Astrocyte of the cerebellum (primary cell): ENCODE results near the gene AGBL4.

Experiments
- DNase-seq: peaks from one replicate; pipeline ENCODE4 v3.0.0-alpha.2; 2011; ENCODE audit warnings: low read depth
- H3K4me3 ChIP-seq: 2 replicates; pipeline ENCODE4 v1.5.1; 2011; ENCODE audit warnings: mild to moderate bottlenecking, low read depth, low read length, moderate library complexity
- in situ Hi-C: cut with HindIII; loops from 2 replicates; pipeline ENCODE4 v1.10.0; 2017; ENCODE audit warnings: low sequenced_read_pairs
- TF ChIP-seq, protein P1 (sequence below): IDR thresholded peaks from 2 replicates; pipeline ENCODE4 v1.5.1; 2012; ENCODE audit warnings: low read length, low read depth, moderate library complexity, mild to moderate bottlenecking; ENCODE audit errors: missing control alignments

AGBL4 gene

DNA sequence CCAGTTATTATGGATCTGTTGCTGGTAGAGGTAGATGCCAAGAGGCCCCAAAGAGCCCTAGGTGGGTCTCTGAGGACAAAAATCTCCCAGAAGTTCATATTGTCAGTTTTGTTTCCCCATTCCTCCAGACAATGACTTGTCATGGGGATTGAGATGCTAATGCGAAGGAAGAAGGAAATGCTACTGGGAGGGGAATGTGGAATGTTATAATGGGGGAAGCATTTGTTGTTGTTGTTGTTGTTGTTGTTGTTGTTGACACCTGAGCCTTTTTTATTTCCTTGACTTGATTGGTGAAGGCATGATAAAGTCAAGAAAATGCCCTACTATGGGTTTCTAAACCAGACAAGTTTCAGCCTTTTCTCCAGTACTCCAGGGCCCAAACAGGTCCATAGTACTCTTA, 1356.0 kb downstream of the AGBL4 start:
- H3K4me3 ChIP-seq, result no peak overlapping the region
- DNase-seq, result no peak
- TF ChIP-seq, protein P1, sequence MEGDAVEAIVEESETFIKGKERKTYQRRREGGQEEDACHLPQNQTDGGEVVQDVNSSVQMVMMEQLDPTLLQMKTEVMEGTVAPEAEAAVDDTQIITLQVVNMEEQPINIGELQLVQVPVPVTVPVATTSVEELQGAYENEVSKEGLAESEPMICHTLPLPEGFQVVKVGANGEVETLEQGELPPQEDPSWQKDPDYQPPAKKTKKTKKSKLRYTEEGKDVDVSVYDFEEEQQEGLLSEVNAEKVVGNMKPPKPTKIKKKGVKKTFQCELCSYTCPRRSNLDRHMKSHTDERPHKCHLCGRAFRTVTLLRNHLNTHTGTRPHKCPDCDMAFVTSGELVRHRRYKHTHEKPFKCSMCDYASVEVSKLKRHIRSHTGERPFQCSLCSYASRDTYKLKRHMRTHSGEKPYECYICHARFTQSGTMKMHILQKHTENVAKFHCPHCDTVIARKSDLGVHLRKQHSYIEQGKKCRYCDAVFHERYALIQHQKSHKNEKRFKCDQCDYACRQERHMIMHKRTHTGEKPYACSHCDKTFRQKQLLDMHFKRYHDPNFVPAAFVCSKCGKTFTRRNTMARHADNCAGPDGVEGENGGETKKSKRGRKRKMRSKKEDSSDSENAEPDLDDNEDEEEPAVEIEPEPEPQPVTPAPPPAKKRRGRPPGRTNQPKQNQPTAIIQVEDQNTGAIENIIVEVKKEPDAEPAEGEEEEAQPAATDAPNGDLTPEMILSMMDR, result no peak
- in situ Hi-C loops, result no loop called here

DNA sequence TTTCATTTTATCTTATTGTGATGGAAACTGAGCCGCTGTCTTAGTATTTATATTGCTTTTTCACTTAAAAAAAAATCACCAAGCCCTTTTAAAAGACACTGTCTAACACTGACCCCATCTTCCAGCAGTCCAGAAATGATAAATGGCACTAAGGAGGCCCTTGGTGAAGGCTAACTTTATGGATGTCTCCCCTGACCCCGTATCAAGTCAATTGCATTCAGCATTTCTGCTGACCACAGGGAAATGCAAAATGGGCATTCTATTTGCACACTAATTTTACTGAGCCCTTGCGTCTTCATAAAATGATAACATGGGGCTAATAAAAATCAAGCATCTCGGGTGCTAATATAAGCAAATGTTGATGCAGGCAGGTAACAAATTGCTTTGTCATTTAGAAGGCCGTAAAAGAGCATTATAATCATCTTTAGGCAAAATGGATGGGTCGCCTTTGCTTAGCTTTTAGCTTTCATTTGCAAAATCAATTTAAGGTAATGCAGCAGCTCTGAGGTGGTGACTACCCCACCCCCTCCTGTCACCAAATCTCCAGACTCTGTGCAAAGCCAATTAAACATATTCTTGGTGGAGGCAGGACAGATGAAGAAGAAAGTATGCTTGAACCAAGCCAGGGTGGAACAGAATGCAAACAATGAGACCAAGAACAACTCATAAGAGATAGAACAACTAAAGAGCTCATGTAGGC, 1357.9 kb downstream of the AGBL4 start:
- no peak overlapping the region for H3K4me3 ChIP-seq
- in situ Hi-C loops, result no loop called here
- no peak for DNase-seq
- TF ChIP-seq, protein P1, result no peak

DNA sequence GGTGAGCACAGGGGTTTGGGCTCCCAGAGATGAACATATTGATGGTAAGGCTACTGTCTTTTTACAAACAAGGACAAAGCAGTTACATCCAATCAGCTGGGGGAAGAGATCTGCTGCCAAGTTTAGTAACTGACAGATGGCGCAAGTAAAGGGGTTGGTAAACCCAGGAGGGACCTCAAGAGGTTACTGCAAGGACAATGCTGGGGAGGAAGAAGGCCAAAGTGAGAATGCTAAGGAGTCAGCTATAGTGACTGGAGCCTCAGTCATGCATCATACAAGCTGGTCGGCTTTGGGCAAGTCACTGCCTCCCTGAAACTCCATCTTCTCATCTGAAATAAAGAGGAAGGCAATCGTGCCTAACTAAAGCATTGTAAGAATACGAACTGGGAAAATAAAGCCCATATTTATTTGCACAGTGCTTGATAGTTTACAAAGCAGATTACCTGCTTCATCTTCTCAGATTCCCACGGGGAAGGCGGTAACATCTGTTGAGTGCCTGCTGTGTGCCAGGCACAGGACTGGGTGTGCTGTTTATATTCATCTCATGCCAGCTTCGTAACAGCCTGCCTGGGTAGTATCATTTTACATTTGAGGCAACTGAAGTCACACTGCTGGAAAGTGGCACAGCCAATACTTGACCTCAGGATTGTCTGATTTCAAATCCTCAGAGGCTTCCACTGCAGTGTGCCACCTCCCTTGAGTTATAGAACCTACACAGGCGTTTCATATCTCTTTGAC, 1361.9 kb downstream of the AGBL4 start:
- H3K4me3 ChIP-seq, result no peak overlapping the region
- in situ Hi-C loops, result no loop called here
- TF ChIP-seq, protein P1, result no peak
- DNase-seq, result no peak

DNA sequence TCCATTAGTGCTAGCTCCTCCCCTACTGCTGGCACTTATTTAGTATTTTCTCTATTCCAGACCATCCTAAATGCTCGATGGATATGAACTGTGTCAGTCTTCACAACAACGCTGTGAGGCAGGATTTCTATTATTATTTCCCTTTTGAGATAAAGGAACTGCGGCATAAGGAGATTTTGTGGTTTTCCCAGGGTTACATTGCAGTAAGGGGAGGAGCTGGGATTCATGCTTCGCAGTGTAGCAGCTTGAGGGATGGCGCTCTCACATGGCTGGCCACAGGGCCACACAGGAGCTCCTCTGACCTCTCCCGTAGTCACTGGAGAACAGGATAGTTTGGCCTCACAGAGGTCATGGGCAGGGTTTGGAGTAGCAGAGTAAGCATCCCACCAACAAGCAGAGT, 1364.0 kb downstream of the AGBL4 start:
- no peak for DNase-seq
- TF ChIP-seq, protein P1, result no peak
- in situ Hi-C loops, result no loop called here
- no peak overlapping the region for H3K4me3 ChIP-seq

DNA sequence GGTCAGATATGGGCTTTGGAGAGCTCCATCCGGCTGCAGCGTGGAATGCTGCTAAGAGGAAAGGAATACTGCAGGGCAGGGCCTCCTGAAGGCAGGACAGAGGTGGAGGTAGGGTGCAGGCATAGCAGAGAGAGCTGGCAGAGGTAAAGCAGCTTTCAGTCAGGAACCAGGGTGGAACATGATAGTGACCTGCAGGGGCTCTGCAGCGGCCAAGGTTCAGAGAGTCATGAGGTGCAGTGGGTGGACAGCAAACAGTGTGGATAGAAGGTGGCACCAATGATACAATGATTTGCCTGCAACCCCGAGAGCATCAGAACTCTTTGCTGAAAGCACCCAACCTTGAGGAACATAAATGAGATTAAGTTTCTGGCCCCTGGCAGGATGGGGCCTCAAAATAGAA, 1366.3 kb downstream of the AGBL4 start:
- TF ChIP-seq, protein P1, result no peak
- no peak overlapping the region for H3K4me3 ChIP-seq
- no peak for DNase-seq
- in situ Hi-C loops, result no loop called here

DNA sequence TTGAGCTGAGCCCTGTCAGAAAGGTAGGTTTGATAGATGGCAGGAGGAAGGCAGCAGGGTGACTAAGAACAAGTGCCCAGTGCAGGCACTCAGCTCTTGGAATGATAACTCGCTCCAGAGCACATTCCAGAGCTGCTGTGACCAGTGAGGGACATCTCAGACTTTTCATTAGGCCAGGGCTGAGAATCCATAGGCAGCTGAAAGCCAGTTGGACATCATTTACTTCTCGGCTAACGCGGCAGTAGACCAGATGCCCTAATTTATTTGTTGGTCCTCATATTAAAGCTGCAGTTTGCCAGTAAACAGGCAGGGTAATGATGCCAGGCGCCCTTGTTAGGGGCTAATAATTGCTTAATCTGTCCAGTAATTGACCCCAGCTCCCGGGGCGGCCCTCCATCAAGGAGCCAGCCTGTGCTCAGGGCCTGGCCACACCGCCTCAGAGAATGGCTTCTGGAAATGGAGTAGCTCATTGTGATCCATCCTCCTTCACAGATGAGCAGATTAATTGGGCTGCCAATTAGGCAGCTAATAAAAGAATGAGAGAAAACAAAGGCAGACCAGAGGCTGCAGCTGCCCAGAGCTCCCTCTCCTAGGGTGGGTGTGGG, 1369.0 kb downstream of the AGBL4 start:
- in situ Hi-C loops, result no loop called here
- no peak overlapping the region for H3K4me3 ChIP-seq
- no peak for DNase-seq
- TF ChIP-seq, protein P1, result no peak
